GM21447 (cell line): ENCODE measurements around the gene CFHR1.

Experiments used
- ATAC-seq: cut with Tn5 transposase; IDR thresholded peaks from one replicate; pipeline ENCODE4 v1.9.1; 2021; ENCODE audit not compliant: unreplicated experiment

Gene CFHR1

DNA sequence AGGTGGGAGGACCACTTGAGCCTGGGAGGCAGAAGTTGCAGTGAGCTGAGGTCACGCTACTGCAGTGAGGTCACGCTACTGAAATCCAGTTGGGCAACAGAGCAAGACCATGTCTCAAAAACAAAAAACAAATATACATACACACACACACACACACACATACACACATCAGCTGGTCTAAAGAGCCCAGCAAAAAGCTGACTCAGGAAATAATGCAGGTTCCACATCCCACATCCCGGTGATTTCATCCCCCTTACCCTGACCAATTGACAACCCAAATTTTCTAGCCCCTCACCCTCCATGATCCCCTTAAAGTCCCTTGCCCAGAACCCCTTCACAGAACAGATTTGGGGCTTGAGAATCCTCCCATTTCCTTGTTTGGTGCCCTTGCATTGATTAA lies 56.4 kb downstream of the CFHR1 start:
- ATAC-seq: no peak

DNA sequence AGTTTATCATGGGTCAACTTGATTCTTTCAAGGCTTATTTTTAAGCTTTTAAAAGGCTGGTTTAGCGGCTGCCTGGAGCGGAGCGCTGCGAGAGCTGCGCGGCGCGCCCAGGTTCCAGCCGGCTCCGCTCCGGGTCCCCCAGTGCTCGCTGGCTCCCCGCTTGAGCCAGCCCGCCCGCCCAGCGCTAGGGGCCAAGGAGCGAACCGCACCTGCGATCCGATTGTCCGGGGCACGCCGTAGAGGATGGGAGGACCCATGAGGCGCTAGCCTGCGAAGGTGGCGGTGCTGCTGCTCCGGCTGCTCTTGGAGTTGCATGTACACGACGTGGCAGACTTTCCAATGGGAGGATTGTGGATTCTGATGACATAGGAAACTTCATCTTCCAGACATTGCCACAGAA lies 58.4 kb downstream of the CFHR1 start:
- ATAC-seq: no peak
